Measurements from ENCODE around the gene IFITM2. TPM values are rescaled to one million over a fixed set of nuclear protein-coding genes. Genes with fewer than 3 reads are reported as not detected.

The IFITM2 gene
- total and polyA plus RNA-seq, 4 donors: 8.5 to 1,441 (median 404) TPM

- no peaks in the 10 kb centered on the region for H3K27me3 ChIP-seq (ENCODE audit: control insufficient read depth in 4 of 4, insufficient read depth in 4 of 4, low read length in 3 of 4)
- no peak overlapping the region for H3K4me3 ChIP-seq (ENCODE audit: low read depth in 1 of 3, low read length in 3 of 3)
- WGBS: 93% methylated on average over 19 of the region's 19 CpGs
- no peak overlapping the region for H3K27ac ChIP-seq (ENCODE audit: low read depth in 1 of 2, low read length in 2 of 2)
- TF ChIP-seq TAF1 (conservative IDR thresholded peaks at IDR 0.05) (no peak), EGR1 (IDR thresholded peaks at IDR 0.05; ENCODE audit: low read depth in 2 of 2) (no peak), ZBTB33 (IDR thresholded peaks at IDR 0.05) (no peak), RXRA (IDR thresholded peaks at IDR 0.05) (no peak), CTCF (IDR thresholded peaks at IDR 0.05; ENCODE audit: low read depth, low read length, missing input control) (no peak), RAD21 (IDR thresholded peaks at IDR 0.05) (no peak), GABPA (IDR thresholded peaks at IDR 0.05 in 1 of 2, conservative IDR thresholded peaks at IDR 0.05 in 1 of 2) (no peak), FOXA2 (IDR thresholded peaks at IDR 0.05) (no peak), REST (IDR thresholded peaks at IDR 0.05) (no peak), NR2F2 (IDR thresholded peaks at IDR 0.05) (no peak), HNF4G (IDR thresholded peaks at IDR 0.05) (no peak), JUND (IDR thresholded peaks at IDR 0.05) (no peak), FOXA1 (IDR thresholded peaks at IDR 0.05) (no peak), SP1 (IDR thresholded peaks at IDR 0.05) (no peak), YY1 (IDR thresholded peaks at IDR 0.05) (no peak), HNF4A (conservative IDR thresholded peaks at IDR 0.05) (no peak), MAX (IDR thresholded peaks at IDR 0.05) (no peak)
- TF ChIP-seq, protein P1, sequence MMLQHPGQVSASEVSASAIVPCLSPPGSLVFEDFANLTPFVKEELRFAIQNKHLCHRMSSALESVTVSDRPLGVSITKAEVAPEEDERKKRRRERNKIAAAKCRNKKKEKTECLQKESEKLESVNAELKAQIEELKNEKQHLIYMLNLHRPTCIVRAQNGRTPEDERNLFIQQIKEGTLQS (IDR thresholded peaks at IDR 0.05): no peak
- no peak for DNase-seq (ENCODE audit: low spot score)
- no peaks in the 10 kb centered on the region for H3K36me3 ChIP-seq (ENCODE audit: control insufficient read depth in 4 of 4, insufficient read depth in 3 of 4, low read depth in 1 of 4, low read length in 3 of 4)
- H3K9ac ChIP-seq (ENCODE audit: low read depth in 1 of 2, low read length in 2 of 2): no peak overlapping the region
- H3K4me1 ChIP-seq (ENCODE audit: control insufficient read depth in 4 of 4, insufficient read depth in 4 of 4, low read length in 3 of 4): peaks cover 0 to 10% (median 9%) of the 10 kb centered on the region in 4 donors
- H3K9me3 ChIP-seq (ENCODE audit: control insufficient read depth in 4 of 4, low read length in 3 of 4): no peaks in the 10 kb centered on the region
Measured at GRCh38 chr11:331358-332060, 23.9 kb downstream of the IFITM2 start.

Data from liver (tissue), 9 donors.